ENCODE results near the gene DSC3.
"Not testable (repeated sequence)": the region's sequence is repeated elsewhere in the genome, so short reads cannot be mapped to it uniquely, and the experiment has no call there.

The DSC3 gene

GRCh38 chr18:31040686-31041270 is 1.8 kb downstream of the DSC3 start:
- peak; percentile 23 for DNase-seq

- no peak for DNase-seq
These were observed 3.1 kb downstream of the DSC3 start for GRCh38 chr18:31039426-31039825.

DNA sequence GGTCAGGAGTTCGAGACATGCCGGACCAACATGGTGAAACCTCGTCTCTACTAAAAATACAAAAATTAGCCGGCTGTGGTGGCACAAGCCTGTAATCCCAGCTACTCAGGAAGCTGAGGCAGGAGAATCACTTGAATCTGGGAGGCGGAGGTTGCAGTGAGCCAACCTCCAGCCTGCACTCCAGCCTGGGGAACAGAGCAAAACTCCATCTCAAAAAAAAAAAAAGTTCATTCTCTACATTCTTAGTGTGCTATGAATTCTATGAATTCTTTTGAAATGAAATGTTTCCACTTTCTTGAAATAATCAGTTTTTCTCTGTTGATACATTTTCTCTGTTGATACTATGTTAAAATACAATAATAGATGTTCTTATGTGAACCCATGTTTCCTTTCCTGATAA is 4.9 kb downstream of the DSC3 start:
- not testable (repeated sequence) for DNase-seq

DNA sequence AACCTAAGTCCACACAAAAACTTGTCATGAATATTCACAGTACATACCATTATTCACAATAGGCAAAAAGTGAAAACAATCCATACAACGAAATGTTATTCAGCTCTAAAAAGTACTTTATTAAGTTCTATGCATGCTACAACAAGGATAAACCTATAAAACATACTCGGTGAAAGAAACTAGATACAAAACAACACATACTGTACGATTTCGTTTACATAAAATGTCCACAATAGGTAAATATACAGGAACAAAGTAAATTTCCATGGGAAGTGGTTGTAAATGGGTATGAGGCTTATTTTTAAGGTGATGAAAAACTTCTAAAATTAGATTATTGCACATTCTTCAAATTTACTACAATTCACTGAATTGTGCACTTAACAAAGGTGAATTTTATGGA is 8.0 kb downstream of the DSC3 start:
- no peak for DNase-seq

- no peak for DNase-seq
These were observed 11.8 kb downstream of the DSC3 start for GRCh38 chr18:31030574-31031278.

DNA sequence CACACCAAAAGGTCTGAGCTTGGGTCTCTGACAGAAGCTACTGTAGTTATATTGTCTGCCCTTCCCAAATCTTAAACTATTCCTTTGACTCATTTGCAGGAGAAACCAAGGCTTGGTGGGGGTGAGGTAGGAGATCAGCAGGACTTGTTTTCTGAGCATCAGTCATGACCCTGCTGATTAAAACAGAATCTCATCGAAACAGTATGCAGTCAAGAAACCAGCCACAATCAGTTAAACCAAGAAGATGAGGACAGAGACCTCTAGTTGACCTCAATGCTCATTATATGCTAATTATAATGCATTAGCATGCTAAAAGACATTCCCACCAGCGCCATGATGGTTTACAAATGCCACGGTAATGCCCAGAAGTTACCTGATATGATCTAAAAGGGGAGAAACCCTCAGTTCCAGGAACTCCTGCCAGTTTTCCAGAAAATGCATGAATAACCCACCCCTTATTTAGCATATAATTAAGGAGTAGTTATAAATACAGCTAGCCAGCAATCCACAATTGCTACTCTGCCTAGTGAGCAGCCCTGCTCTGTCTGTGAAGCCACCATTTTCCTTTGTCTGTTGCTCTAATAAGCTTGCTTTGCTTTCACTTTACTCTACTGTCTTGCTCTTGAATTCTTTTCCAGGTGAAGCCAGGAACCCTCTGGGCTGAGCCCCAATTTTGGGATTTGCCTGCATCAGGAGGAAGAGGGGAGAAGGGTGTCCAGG is 26.7 kb downstream of the DSC3 start:
- DNase-seq = no peak

DNA sequence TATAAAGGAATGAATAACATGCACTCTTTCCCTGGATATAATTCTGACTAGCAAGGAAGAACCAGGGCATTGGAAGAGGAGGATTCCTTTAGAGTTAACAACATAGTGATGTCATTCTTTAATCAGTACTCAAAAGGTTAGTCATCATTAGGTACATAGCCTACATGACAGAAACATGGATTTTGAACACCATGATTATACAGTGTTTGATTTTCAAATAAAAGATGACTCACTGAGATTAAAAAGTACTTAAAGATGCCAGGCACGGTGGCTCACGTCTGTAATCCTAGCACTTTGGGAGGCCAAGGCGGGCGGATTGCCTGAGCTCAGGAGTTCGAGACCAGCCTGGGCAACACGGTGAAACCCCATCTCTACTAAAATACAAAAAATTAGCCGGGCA is 31.1 kb downstream of the DSC3 start:
- not testable (repeated sequence) for DNase-seq

DNA sequence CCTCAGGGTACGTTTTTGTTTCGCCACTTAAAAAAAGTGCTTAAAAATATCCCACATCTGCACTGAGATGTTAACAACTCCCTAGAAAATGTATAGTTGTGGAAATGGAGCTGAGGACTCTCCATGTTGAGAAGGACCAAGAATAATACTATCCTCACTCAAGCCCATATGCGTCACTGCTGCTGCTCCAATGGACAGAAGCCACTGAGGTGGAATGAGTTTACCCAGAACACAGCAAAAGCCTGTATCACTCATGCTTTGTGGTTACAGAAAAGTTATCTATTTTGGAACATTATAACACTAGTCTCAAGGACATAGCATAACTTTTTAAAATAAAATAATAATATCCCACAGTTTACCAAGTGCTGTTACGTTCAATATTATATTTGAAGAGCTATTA is 31.9 kb downstream of the DSC3 start:
- DNase-seq = no peak

DNA sequence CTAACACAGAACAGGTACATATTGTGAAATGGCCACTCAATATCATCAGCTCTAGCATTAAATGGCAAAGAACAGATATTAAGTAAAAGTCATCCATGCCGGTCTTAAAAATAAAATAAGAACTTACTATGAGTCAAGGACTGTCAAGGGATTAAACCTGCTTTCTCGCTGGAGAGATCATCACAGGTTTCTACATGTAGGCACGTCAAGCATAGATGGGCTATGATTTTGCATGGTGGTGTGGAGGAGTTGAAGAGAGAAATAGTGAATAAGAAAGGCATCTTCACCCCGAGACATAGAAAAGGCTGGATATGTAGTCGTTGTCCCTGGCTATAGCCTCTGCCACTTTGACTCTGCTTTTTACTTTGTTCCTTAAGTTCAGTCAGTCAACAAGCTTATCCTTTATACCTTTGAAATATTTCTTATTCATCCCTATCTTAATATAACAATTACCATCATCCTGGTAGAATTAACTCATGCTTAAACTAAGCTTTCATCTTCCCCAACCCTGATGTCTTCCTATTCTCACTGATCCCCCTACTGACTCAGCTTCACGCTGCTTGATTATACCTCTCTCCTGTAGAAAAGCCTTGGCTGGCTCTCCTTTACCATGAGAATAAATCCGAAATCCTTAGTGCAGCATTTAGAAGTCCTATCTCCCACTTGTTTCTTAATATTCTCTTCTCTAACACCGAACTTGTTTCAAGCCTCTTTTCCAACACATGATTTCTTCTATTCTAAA is 42.5 kb downstream of the DSC3 start:
- DNase-seq = no peak

DNA sequence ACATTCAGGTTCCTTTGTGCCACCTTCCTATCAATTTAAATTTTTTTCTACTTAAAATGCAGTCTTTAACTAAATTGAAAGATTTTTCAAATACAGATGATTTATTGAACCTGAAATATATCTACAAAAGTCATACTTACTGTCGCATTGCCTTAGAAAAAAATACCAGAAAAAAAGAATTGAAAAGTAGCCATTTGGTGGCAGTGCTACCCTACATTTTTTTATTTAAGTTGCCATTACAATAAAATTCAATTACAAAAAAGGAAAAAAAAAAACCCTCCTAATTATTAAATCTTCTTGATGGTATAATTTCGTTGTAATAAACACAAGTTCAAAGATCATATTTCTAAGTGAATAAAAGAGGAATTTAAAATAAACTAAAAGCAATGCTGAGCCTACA is 43.4 kb downstream of the DSC3 start:
- DNase-seq = no peak

GRCh38 chr18:30997223-30997622 is 45.3 kb downstream of the DSC3 start:
- no peak for DNase-seq

- no peak for DNase-seq
These were observed 50.3 kb downstream of the DSC3 start for GRCh38 chr18:30992231-30992630.

- no peak for DNase-seq
These were observed 51.1 kb downstream of the DSC3 start for GRCh38 chr18:30991397-30991796.

- DNase-seq = no peak
These were observed 53.4 kb downstream of the DSC3 start for GRCh38 chr18:30989141-30989540.

DNA sequence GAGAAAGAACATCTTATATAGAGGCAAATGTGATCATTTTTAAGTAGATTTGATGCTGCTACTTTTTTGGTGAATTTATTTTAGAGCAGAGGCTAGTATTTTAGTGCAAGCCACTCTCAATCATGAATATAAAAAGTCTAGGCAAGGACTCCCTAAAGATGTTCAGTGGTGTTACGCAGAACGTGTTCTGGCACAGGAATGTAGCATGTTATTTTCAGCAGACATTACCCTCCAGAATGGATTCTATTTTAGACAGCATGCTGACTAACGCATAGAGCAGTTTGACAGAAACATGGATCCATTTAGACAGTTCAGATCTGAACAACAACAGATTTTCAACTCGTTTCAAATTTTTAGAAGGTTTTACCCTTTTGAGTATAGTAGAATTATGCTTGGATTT is 54.1 kb downstream of the DSC3 start:
- no peak for DNase-seq

- DNase-seq = no peak
These were observed 54.9 kb downstream of the DSC3 start for GRCh38 chr18:30987467-30988241.

DNA sequence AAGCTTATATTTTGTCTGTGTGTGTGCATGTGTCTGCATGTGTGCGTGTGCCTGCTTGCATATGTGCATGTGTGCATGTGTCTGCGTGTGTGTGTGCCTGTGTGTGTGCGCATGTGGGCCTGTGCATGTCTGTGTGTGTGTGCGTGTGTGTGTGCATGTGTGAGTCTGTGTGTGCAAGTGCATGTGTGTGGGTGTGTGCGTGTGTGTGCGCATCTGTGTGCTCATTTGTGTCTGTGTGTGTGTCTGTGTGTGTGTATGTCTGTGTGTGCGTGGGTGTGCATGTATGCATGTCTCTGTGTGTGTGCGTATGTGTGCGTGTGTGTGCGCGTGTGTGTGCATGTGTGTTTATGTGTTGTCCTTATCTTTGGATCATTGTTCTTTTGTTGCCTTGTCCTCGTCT is 56.8 kb downstream of the DSC3 start:
- no peak for DNase-seq

GRCh38 chr18:30982285-30982992 is 60.1 kb downstream of the DSC3 start:
- no peak for DNase-seq

DNA sequence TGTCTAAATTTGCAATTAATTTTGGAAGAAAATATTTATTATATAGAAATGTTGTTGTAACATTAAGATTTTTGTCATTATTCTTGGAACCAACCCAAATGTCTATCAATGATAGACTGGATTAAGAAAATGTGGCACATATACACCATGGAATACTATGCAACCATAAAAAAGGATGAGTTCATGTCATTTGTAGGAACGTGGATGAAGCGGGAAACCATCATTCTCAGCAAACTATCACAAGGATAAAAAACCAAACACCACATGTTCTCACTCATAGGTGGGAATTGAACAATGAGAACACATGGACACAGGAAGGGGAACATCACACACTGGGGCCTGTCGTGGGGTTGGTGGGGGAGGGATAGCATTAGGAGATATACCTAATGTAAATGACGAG is 64.5 kb downstream of the DSC3 start:
- DNase-seq = not testable (repeated sequence)

- DNase-seq = no peak
These were observed 71.1 kb downstream of the DSC3 start for GRCh38 chr18:30971338-30971956.

- DNase-seq = no peak
These were observed 72.2 kb downstream of the DSC3 start for GRCh38 chr18:30970196-30970816.

Data from femur (tissue), 1 donor.